Right atrium auricular region (tissue), 2 donors: ENCODE measurements around the gene SNAP29. TPM values are rescaled to one million over a fixed set of nuclear protein-coding genes. Genes with fewer than 3 reads are reported as not detected.
A peak's percentile ranks its signal among the peaks of the same experiment; 100 is the strongest.

ENCODE experiments used
- DNase-seq: peaks from one replicate; pipeline ENCODE4 v3.0.0-alpha.2; 2019; ENCODE audit warnings: low spot score
- H3K27ac ChIP-seq, 2 donors: fragments of 200-600 bp; sonication (generic); 1 replicate in 1 of 2; 2 replicates in 1 of 2; pipeline ENCODE4 v1.5.1; 2016 to 2019
- H3K27me3 ChIP-seq, 2 donors: fragments of 200-600 bp; sonication (generic); one replicate each; pipeline versions ENCODE4 v1.5.1 to v1.6.0; 2017 to 2019
- H3K36me3 ChIP-seq: fragments of 200-600 bp; sonication (generic); one replicate; pipeline ENCODE4 v1.5.1; 2016
- H3K4me1 ChIP-seq, 2 donors: fragments of 200-600 bp; sonication (generic); one replicate each; pipeline versions ENCODE4 v1.5.1 to v1.6.0; 2017 to 2019
- H3K4me3 ChIP-seq, 2 donors: fragments of 200-600 bp; sonication (generic); 1 replicate in 1 of 2; 2 replicates in 1 of 2; pipeline ENCODE4 v1.5.1; 2017 to 2019; ENCODE audit warnings: mild to moderate bottlenecking in 1 of 2, moderate library complexity in 1 of 2
- H3K9me3 ChIP-seq, 2 donors: fragments of 200-600 bp; sonication (generic); one replicate each; pipeline ENCODE4 v1.5.1; 2019
- total RNA-seq, 2 donors: library from RNA; depleted of rRNA; stranded (reverse); fragments of >200 nt; gene quantifications; one replicate each; pipeline ENCODE4 v1.1.0, GENCODE V29; 2016
- TF ChIP-seq, protein P1 (sequence below), 2 donors: fragments of 200-600 bp; sonication (generic); IDR thresholded peaks; one replicate each; pipeline ENCODE4 v1.5.1; 2019; ENCODE audit warnings: antibody characterized with exemption in 2 of 2

The SNAP29 gene
- total RNA-seq, 2 donors from 2014 or later, result 20.8 to 26.0 TPM

DNA sequence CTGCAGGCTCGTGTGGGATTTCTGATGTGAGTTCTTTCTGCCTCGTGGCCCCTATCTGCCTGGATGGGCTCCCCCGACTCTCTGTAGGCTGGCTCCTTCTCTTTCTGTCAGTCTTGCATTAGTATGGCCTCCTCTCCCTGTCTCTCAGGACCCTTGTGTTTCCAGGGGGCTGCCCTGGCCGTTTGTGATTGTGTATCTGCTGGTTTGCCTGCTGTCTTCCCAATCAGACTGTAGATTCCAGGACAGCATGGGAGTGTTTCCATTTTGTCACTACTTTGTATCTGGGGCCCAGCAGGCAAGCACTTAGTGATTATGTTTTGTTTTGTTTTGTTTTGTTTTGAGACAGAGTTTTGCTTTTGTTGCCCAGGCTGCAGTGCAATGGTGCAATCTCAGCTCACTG is 25.6 kb downstream of the SNAP29 start:
- no peaks in the 10 kb centered on the region for H3K27me3 ChIP-seq
- DNase-seq, result no peak
- H3K9me3 ChIP-seq, result no peaks in the 10 kb centered on the region
- H3K36me3 ChIP-seq, result peaks cover 56% of the 10 kb centered on the region
- TF ChIP-seq, protein P1, sequence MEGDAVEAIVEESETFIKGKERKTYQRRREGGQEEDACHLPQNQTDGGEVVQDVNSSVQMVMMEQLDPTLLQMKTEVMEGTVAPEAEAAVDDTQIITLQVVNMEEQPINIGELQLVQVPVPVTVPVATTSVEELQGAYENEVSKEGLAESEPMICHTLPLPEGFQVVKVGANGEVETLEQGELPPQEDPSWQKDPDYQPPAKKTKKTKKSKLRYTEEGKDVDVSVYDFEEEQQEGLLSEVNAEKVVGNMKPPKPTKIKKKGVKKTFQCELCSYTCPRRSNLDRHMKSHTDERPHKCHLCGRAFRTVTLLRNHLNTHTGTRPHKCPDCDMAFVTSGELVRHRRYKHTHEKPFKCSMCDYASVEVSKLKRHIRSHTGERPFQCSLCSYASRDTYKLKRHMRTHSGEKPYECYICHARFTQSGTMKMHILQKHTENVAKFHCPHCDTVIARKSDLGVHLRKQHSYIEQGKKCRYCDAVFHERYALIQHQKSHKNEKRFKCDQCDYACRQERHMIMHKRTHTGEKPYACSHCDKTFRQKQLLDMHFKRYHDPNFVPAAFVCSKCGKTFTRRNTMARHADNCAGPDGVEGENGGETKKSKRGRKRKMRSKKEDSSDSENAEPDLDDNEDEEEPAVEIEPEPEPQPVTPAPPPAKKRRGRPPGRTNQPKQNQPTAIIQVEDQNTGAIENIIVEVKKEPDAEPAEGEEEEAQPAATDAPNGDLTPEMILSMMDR (IDR thresholded peaks at IDR 0.05), result no peak
- H3K27ac ChIP-seq, result peak overlapping the region in 1 of 2 donors; percentile 82
- no peak overlapping the region for H3K4me3 ChIP-seq
- peaks cover 0 to 15% of the 10 kb centered on the region in 2 donors for H3K4me1 ChIP-seq

DNA sequence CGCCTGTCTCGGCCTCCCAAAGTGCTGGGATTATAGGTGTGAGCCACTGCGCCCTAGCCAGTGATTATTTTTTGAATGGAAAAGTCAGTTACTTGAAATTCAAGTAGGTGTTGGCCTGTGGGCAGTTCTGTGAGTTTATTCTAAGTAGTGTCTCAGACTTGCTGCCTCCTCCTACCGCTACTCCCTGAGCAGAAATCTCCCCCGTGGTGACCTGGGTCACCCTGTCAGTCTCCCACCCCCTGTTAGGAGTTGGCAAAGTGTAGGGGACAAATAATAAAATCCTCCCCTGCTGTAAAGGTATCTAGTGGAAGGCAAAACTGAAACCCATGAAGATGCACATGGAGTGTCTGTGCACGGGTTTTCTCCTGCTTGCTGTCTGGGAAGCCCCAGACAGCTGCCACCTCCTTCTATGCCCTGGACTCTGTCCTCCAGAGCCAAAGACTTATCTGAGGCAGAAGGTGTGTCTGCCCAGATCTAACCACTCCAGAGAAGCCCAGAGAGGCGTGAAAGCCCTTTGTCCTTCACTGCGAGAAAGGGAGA is 26.3 kb downstream of the SNAP29 start:
- DNase-seq, result no peak
- Histone ChIP-seq H3K9me3 (no peaks in the 10 kb centered on the region), H3K4me1 (peaks cover 0 to 15% of the 10 kb centered on the region in 2 donors), H3K36me3 (peaks cover 61% of the 10 kb centered on the region), H3K27ac (peak overlapping the region; percentile 68 to 82), H3K4me3 (no peak overlapping the region), H3K27me3 (no peaks in the 10 kb centered on the region)
- TF ChIP-seq, protein P1 (IDR thresholded peaks at IDR 0.05), result no peak

DNA sequence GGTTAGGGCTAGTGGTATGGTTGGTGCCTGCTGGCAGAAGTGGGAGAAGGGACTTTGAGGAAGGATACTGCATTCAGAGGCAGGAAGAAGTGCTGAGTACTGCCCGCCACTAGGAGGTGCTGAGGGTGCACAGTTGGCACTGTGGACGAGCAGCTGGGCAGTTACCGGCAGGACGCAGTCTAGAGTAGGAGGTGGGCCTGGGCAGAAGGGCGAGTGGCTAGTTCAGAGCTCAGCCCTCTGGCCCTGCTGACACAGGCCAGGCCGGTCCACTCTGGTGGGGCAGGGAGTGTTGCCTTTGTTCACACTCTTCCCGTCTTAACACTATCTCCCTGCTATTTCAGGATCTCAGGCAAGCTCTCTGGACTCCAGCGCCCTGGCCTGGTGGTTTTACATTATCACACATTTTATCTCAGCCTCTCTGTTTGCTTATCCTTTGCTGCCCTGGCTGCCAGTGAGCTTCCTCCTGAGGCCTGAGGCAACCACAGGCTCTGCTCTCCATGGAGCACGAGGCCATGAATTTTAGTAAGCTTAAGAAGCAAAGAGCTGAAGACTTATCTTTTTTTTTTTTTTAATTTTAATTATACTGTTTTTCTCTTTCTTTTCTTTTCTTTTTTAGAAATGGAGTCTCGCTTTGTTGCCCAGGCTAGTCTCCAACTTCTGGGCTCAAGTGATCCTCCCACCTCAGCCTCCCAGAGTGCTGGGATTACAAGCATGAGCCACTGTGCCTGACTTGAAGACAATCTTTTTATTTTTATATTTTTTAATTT is 26.9 kb downstream of the SNAP29 start:
- Histone ChIP-seq H3K27ac (peak overlapping the region; percentile 68 to 82), H3K27me3 (no peaks in the 10 kb centered on the region), H3K4me3 (no peak overlapping the region), H3K9me3 (no peaks in the 10 kb centered on the region), H3K36me3 (peaks cover 60% of the 10 kb centered on the region), H3K4me1 (peaks cover 0 to 15% of the 10 kb centered on the region in 2 donors)
- peak; percentile 83 for DNase-seq
- TF ChIP-seq, protein P1 (IDR thresholded peaks at IDR 0.05), result peak; percentile 73 to 89

DNA sequence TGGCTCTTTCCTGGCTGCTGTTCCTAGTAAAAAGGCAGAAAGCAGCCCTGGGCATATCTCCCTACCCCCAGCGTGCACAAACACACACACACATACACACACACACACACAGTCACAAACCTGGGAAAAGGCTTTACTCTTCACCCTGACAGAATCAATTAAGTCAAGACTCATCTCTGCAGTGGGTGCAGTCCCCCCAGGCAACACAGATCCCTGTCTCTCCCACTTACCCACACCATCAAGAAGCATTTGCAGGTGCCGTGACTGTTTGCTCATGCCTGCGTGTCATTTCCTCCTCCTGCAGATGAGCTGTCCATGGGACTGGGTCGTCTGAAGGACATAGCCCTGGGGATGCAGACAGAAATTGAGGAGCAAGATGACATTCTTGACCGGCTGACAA is 28.6 kb downstream of the SNAP29 start:
- Histone ChIP-seq H3K27ac (no peak overlapping the region), H3K4me1 (peaks cover 0 to 15% of the 10 kb centered on the region in 2 donors), H3K36me3 (peaks cover 47% of the 10 kb centered on the region), H3K4me3 (no peak overlapping the region), H3K9me3 (no peaks in the 10 kb centered on the region), H3K27me3 (no peaks in the 10 kb centered on the region)
- DNase-seq, result no peak
- TF ChIP-seq, protein P1 (IDR thresholded peaks at IDR 0.05), result no peak

DNA sequence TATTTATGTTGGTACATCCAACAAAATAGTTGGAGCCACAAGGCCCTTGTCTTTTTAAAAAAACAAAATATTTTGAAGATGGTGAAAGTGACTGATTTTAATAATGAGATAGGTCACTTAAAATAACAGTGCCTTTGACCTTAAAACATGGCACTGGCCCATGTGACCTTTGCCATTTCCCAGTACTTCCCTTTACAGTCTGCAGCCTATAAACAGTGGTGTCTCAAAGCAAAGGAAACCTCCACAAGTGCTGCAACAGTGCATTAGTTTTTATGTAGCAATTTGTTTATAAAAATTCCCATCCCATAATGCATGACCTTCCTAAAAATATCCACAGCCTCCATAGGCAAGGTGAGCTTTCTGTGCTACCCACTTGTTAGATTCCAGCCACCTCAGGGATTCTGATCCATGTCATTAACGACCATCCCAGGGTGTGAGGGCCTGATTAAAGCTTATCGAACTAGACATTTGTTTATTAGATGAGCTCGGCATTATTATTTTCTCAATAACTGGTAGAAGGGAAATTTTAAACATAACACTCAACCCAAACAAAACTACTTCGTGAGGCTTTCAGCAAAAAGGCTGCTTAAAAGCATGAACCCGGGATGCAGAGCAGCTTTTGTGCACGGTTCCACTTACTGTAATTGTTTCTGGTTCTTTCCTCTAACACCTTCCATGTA is 30.4 kb downstream of the SNAP29 start:
- Histone ChIP-seq H3K4me1 (peaks cover 0 to 15% of the 10 kb centered on the region in 2 donors), H3K27ac (no peak overlapping the region), H3K9me3 (no peaks in the 10 kb centered on the region), H3K27me3 (no peaks in the 10 kb centered on the region), H3K36me3 (peaks cover 32% of the 10 kb centered on the region), H3K4me3 (no peak overlapping the region)
- no peak for DNase-seq
- TF ChIP-seq, protein P1 (IDR thresholded peaks at IDR 0.05), result no peak
